ENCODE data around the gene CD300LB. TPM values are rescaled to one million over a fixed set of nuclear protein-coding genes. Genes with fewer than 3 reads are reported as not detected.
"Not testable (repeated sequence)": the region's sequence is repeated elsewhere in the genome, so short reads cannot be mapped to it uniquely, and the experiment has no call there.

Gene CD300LB
- polyA plus RNA-seq, 1 experiment = not detected

DNA sequence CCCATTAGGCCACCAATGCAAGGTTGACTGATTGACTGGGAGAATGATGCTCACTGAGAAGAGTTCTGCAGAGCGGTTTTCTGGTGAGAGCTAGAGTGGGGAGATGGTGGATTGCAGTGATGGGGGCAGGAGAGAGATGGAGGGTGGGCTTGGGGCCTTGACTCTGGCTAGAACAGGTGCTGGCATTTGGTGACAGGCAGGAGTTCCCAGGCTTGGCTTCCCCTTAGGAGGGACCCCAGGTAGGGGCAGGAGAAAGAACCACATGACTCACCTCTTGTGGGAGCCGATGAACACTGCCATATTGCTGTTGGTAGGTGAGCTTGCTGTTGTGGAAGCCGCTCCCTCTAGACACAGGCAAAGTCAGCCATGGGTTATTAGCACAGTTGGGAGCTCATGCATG, 8.0 kb downstream of the CD300LB start:
- CTCF ChIA-PET = no interaction called here
- DNase-seq (ENCODE audit: low read depth, low spot score) = no peak
- Histone ChIP-seq H3K27ac (ENCODE audit: low read depth, low read length) (no peak overlapping the region), H3K4me3 (ENCODE audit: low read depth, low read length) (no peak overlapping the region), H3K9me3 (ENCODE audit: control insufficient read depth, insufficient read depth, low read length) (peaks cover 30% of the 10 kb centered on the region), H3K27me3 (ENCODE audit: control insufficient read depth, insufficient read depth, low read length) (no peaks in the 10 kb centered on the region)
- POLR2A ChIA-PET = no interaction called here
- TF ChIP-seq, protein P1, sequence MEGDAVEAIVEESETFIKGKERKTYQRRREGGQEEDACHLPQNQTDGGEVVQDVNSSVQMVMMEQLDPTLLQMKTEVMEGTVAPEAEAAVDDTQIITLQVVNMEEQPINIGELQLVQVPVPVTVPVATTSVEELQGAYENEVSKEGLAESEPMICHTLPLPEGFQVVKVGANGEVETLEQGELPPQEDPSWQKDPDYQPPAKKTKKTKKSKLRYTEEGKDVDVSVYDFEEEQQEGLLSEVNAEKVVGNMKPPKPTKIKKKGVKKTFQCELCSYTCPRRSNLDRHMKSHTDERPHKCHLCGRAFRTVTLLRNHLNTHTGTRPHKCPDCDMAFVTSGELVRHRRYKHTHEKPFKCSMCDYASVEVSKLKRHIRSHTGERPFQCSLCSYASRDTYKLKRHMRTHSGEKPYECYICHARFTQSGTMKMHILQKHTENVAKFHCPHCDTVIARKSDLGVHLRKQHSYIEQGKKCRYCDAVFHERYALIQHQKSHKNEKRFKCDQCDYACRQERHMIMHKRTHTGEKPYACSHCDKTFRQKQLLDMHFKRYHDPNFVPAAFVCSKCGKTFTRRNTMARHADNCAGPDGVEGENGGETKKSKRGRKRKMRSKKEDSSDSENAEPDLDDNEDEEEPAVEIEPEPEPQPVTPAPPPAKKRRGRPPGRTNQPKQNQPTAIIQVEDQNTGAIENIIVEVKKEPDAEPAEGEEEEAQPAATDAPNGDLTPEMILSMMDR (IDR thresholded peaks at IDR 0.05; ENCODE audit: low read depth, low read length) = no peak

DNA sequence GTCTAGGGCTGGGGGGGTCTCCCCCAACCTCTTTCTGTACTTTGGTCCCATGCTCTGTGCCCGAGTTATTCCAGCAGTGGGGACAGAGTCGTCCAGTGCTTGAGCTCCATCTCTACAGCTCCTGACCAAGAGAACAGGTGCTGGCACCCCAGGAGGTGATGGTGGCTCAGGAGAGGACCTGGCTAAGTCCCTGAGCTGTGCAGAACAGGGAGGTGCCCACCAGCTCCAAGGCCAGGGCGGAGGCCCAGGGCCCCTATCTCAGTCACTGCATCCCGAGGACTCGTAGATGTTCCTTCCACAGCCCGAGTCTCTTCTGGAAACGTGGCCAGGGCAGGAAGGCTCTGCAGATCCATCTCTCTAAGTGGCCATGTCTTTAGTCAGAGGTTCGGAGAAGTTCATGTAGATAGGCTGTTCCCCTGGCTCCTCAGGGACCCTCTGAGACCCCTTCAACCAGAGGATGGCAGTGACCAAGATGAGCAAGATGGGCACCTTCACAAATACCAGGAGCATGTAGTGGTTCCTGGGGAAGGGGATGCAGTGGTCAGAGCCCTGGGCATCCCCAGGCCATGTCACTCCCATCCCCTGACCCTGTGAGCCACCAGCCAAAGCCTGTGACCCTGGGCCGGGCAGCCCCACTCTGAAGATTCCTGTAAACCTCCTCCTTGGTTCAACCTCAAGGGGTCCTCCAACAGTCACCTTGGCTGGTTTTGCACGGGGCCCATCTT, 8.7 kb downstream of the CD300LB start:
- Histone ChIP-seq H3K4me3 (ENCODE audit: low read depth, low read length) (no peak overlapping the region), H3K27ac (ENCODE audit: low read depth, low read length) (no peak overlapping the region), H3K27me3 (ENCODE audit: control insufficient read depth, insufficient read depth, low read length) (no peaks in the 10 kb centered on the region), H3K9me3 (ENCODE audit: control insufficient read depth, insufficient read depth, low read length) (peaks cover 30% of the 10 kb centered on the region)
- no peak for DNase-seq (ENCODE audit: low read depth, low spot score)
- ChIA-PET POLR2A (no interaction called here), CTCF (no interaction called here)
- TF ChIP-seq, protein P1 (IDR thresholded peaks at IDR 0.05; ENCODE audit: low read depth, low read length) = no peak

DNA sequence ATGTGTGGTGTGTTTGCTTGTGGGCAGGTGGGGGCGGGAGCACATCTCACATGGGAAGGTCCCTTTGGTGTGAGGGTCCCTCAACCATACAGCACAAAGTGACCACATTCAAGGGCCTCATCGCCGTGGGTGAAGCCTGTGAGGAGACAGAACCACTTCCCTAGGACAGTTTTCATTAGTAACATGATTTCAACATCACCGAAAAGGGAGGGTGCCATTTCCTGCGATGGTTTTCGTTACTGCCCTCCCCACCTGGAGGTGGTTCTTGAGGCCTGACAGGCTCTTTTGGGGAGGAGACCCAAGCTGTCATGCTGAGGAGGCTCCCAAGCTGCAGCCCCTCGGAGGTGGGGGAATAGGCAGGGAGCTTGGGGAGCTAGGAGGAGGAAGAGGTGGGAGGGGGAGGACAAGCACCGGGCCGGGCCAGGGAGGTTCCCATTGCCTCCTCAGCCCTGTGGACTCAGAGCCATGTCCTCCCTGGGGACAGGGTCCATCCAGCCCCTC, 9.5 kb downstream of the CD300LB start:
- TF ChIP-seq, protein P1 (IDR thresholded peaks at IDR 0.05; ENCODE audit: low read depth, low read length) = no peak
- CTCF ChIA-PET = no interaction called here
- POLR2A ChIA-PET = no interaction called here

DNA sequence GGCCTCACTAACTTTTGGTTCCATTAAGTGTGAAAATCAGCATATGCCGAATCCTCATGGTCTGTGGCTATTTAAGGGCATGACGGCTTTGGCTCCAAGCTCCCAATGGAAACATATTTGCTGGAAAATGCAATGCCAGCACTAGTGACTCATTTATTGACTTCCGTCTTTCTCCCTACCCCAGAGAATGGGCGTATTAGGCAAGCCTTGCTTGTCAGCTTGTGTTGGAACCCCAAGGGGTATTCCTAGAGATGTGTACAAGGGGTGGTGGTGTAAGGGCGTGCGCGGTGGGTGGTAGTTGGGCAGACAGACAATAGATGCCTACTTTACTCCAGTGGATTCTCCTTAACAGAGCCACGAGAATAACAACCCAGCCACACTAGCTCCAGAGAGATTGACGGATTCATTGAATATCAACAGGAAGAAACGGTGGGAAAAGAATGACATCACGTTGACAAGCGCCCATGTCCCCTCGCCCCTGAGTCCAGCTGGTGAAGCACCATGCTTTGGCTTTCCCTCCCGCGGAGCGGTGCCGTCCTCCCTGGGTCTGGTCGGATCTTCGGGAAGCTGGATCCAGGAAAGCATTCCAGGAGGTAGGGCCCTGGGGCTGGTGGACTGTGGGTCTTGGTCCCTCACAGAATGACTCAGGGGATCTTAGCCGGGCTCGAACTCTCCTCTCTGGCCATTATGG, 10.3 kb downstream of the CD300LB start:
- TF ChIP-seq, protein P1 (IDR thresholded peaks at IDR 0.05; ENCODE audit: low read depth, low read length) = no peak
- Histone ChIP-seq H3K27ac (ENCODE audit: low read depth, low read length) (no peak overlapping the region), H3K27me3 (ENCODE audit: control insufficient read depth, insufficient read depth, low read length) (no peaks in the 10 kb centered on the region), H3K4me3 (ENCODE audit: low read depth, low read length) (no peak overlapping the region), H3K9me3 (ENCODE audit: control insufficient read depth, insufficient read depth, low read length) (peaks cover 30% of the 10 kb centered on the region)
- ChIA-PET CTCF (no interaction called here), POLR2A (no interaction called here)
- DNase-seq (ENCODE audit: low read depth, low spot score) = no peak

More for the DNA sequence above, 9.5 kb downstream of the CD300LB start:
- Histone ChIP-seq H3K9me3 (ENCODE audit: control insufficient read depth, insufficient read depth, low read length) (peaks cover 30% of the 10 kb centered on the region), H3K27ac (ENCODE audit: low read depth, low read length) (no peak overlapping the region), H3K27me3 (ENCODE audit: control insufficient read depth, insufficient read depth, low read length) (no peaks in the 10 kb centered on the region), H3K4me3 (ENCODE audit: low read depth, low read length) (no peak overlapping the region)
- DNase-seq (ENCODE audit: low read depth, low spot score) = no peak

DNA sequence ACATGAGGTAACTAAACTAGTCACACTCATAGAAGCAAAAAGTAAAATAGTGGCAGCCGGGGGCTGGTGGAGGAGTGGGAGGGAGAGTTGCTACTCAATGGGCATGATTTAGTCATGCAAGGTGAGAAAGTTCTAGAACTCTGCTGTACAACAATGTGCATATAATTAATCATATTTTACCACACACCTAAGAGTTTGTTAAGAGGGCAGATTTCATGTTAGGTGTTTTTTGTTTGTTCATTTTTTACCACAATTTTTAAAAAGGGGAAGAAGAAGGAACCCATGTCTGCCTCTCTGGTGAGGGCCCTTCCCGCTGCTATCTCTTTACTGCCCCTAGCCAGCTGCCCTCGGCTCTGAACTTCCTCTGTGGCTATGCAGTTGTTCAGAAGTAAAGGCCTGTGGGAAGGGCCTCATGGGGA, 11.2 kb downstream of the CD300LB start:
- TF ChIP-seq, protein P1 (IDR thresholded peaks at IDR 0.05; ENCODE audit: low read depth, low read length) = no peak
- H3K27me3 ChIP-seq (ENCODE audit: control insufficient read depth, insufficient read depth, low read length) = no peaks in the 10 kb centered on the region
- DNase-seq (ENCODE audit: low read depth, low spot score) = no peak
- ChIA-PET CTCF (no interaction called here), POLR2A (no interaction called here)
- peaks cover 30% of the 10 kb centered on the region for H3K9me3 ChIP-seq (ENCODE audit: control insufficient read depth, insufficient read depth, low read length)
- H3K27ac ChIP-seq (ENCODE audit: low read depth, low read length) = no peak overlapping the region
- no peak overlapping the region for H3K4me3 ChIP-seq (ENCODE audit: low read depth, low read length)

DNA sequence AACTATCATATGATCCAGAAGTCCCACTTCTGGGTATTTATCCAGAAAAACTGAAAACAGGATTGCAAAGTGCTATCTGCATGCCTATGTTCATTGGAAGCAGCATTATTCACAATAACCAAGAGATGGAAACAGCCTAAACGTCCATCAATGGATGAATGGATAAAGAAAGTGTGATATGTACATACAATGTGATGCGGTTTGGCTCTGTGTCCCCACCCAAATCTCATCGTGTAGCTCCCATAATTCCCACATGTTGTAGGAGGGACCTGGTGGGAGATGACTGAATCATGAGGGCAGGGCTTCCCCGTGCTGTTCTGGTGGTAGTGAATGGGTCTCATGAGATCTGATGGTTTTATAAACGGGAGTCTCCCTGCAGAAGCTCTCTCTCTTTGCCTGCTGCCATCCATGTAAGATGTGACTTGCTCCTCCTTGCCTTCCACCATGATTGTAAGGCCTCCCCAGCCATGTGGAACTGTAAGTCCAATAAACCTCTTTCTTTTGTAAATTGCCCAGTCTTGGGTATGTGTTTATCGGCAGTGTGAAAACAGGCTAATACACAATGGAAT, 12.8 kb downstream of the CD300LB start:
- POLR2A ChIA-PET = not testable (repeated sequence)

More for the DNA sequence above, 12.8 kb downstream of the CD300LB start:
- H3K27ac ChIP-seq (ENCODE audit: low read depth, low read length); H3K27me3 ChIP-seq (ENCODE audit: control insufficient read depth, insufficient read depth, low read length); H3K4me3 ChIP-seq (ENCODE audit: low read depth, low read length); CTCF ChIA-PET; DNase-seq (ENCODE audit: low read depth, low spot score): not testable (repeated sequence)
- peaks cover 38% of the 10 kb centered on the region for H3K9me3 ChIP-seq (ENCODE audit: control insufficient read depth, insufficient read depth, low read length)

Data from AG04450 (cell line).